COLO668 (cell line): ENCODE measurements around the gene TIA1.
A peak's percentile ranks its signal among the peaks of the same experiment; 100 is the strongest.
"Not testable (repeated sequence)": the region's sequence is repeated elsewhere in the genome, so short reads cannot be mapped to it uniquely, and the experiment has no call there.

Experiments
- DNase-seq: peaks from one replicate; lab custom pipeline; 2025; ENCODE audit not compliant: unreplicated experiment; lab: John Stamatoyannopoulos, UW

The TIA1 gene, protein sequence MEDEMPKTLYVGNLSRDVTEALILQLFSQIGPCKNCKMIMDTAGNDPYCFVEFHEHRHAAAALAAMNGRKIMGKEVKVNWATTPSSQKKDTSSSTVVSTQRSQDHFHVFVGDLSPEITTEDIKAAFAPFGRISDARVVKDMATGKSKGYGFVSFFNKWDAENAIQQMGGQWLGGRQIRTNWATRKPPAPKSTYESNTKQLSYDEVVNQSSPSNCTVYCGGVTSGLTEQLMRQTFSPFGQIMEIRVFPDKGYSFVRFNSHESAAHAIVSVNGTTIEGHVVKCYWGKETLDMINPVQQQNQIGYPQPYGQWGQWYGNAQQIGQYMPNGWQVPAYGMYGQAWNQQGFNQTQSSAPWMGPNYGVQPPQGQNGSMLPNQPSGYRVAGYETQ

DNA sequence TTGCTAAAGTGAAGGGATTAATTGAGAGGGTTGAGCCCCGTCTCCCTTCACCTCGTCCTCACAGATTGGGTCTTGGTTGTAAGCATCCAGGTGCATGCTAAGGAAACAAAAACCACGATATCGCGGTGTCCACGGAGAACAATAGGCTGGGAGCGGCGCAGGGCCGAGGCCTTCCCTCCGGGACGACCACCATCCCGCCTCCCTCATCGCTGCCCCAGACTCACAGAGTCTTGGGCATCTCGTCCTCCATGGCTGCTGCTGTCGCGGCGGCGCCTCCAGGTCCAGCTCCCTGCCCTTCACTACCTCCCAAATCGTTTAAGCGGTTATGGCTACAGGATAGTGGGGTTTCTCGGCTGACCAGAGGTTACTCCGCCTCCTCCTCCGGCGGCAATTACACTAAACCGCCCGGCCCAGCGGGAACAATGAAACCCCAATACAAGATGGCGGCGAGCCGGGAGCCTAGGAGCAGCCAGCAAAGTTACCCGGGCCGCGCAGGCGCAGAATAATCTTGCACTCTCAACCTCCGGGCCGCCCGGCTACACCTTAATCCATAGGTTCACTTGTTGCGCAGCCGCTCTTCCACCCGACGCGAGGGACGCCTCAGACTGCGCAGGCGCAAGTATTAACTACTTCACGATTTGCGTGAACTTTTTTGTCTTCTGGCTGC lies at the start of gene TIA1:
TSS of gene TIA1 (minus strand) at position 448 of the 667 bp plus-strand sequence. CDS start at position 250, 198 bp downstream.
- DNase-seq: peak; percentile 99

DNA sequence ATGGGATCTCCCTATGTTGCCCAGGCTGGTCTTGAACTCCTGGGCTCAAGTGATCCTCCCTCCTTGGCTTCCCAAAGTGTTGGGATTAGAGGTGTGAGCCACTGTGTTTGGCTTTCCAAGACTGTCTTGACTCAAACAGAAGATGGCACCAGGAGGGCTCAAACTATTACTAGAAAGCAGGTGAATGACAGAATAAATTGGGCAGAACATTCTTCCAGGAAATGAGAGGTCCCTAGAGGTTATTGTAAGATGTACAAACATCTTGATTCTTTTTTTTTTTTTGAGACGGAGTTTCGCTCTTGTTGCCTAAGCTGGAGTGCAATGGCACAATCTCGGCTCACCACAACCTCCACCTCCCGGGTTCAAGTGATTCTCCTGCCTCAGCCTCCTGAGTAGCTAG lies 49.4 kb upstream of the TIA1 start:
- not testable (repeated sequence) for DNase-seq

DNA sequence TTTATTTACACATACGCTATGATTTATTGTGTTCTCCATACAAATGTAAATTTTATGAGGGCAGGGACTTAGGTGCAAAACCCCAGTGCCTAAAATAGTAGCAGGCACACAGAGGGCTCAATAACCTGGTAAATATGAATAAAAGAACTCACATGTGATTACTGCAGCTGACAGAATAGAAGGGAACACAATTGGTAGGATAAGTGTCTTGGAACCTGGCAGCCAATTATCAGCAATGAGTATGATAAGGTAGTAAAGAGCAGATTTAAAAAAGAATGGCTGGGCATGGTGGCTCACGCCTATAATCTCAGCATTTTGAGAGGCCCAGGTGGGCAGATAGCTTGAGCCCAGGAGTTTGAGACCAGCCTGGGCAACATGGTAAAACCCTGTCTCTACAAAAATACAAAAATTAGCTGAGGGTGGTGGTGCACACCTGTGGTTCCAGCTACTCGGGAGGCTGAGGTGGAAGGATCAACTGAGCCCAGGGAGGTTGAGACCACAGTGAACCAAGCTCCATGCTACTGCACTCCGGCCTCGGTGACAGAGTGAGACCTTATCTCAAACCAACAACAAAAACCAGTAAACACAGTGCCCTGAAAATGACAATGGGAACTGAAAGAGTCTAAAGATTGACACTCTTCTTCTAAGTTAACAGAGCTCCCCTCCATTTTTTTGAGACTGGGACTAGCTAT lies 35.2 kb upstream of the TIA1 start:
- no peak for DNase-seq

DNA sequence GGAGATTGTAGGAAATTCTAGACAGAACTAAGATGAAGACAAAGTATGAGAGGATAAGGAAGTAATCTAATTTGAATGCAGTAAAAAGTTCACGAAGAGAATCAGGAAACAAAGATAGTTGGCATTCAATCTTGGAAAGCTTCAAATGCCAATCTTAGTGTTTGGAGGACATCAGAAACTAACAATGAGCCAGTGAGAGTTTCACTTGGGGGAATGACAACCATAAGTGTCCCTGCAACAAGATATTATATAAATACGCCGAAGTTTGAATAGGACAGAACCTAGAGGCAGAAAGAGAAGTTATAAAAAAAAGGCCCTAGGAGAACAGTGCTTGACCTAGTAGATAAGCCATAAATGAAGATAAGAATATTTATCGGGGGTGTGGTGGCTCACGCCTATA lies 34.0 kb upstream of the TIA1 start:
- DNase-seq: no peak

DNA sequence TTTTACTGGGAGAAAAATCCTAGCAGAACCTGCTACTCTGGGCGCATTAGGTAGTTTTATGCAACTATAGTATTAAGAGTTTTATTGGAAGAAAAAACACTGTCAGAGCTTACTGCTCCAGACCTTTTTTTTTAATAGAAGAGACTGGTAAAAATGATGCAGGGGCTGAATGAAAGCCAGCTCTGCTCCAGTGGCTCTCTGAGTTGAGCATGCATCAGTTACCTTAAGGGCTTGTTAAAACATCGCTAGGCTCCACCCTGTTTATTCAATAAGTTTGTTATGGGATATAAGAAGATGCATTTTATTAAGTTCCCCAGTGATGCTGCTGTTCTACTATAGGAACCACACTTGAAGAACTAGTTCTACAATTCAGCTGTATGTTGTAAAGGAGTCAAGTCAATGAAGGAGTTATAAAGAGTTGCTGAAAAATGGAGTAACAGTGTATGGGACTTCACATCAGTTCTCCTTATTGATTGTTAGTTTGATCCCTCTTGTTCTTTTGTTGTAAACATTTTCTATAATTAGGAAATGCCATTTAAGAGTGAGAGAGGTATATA lies 31.9 kb upstream of the TIA1 start:
- DNase-seq: no peak

DNA sequence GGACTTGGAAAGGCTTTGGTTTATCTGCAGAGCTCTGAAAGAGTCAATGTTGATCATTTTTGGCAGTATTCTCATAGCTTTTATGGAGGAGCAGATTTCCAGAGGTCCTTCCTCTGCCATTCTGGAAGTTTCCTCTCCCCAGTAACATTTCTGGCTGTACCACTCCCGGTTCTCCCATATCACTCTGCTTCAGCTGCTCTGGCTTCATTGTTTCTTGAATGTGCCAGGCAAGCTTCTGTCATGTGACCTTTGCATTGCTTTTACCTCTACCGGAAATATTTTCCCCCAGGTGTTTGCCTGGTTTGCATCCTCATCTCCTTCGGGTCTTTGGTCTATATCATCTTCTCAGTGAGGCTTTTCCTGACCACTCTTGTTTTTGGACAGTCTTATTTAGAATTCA lies 21.9 kb upstream of the TIA1 start:
- no peak for DNase-seq

DNA sequence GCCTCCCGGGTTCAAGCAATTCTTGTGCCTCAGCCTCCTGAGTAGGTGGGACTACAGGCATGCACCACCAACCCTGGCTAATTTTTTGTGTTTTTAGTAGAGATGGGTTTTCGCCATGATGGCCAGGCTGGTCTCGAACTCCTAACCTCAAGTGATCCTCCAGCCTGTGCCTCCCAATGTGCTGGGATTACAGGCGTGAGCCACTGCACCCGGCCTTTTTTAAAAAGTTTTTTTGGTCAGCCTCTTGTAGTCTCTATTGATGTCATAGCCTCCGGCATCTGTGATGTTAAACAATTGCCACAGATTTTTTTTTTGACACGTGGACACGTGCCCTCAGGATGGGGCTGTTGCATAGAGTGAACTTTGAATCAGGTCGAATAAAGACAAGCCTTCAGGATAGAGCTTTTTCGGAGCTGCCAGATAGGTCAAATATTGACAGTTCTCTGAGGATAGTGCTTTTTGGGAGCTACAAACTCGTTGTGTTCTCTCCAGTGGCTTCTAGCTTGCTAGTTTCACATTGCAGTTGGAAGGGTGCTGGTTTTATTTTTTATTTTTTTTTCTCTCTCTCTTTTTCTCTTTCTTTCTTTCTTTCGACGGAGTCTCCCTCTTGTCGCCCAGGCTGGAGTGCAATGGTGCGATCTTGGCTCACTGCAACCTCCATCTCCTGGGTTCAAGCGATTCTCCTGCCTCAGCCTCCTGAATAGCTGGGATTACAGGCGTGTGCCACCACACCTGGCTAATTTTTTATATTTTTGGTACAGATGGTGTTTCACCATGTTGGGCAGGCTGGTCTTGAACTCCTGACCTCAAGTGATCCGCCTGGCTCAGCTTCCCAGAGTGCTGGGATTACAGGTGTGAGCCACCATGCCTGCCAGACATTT lies 21.2 kb upstream of the TIA1 start:
- not testable (repeated sequence) for DNase-seq

DNA sequence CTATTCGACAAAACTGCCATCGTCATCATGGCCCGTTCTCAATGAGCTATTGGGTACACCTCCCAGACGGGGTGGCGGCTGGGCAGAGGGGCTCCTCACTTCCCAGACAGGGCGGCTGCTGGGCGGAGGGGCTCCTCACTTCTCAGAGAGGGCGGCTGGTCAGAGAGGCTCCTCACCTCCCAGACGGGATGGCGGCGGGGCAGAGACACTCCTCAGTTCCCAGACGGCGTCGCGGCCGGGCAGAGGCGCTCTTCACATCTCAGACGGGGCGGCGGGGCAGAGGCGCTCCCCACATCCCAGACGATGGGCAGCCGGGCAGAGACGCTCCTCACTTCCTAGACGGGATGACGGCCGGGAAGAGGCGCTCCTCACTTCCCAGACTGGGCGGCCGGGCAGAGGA lies 18.5 kb upstream of the TIA1 start:
- DNase-seq: not testable (repeated sequence)

DNA sequence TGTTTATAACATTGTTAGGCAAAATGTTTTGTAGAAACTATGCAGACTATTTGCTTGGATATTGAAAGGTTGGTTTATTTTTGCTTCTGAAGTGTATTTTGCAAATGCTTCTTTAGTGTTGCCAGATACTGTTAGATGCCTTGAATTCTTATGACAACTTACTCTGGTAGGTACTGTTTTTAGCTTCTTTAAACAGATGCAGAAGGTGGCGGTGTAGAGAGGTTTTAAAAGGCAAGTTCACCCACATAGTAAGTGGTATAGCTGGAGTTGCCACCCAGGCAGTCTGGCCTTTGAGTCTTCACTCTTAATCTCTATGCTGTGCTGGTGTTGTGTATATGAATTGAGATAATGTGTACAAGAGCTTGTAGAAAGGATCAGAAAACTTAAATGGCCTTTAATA lies 13.1 kb upstream of the TIA1 start:
- DNase-seq: no peak

DNA sequence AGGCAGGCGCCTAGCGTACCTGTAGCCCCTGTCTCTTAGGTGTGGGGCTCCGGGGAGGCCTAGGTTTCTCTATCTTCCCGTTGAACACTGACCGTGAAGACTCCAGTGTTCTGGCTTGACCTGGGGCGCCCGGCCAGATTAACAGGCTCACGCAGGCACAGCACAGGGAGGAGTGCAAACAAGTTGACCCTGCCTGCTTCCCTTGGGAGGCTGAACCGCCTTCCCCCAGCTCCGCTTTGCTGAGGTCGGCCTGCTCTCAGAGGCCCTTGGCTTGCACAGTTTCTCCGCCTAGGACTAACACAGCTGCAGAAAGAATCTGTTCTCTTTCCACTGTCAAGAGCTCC lies 10.1 kb upstream of the TIA1 start:
- DNase-seq: no peak

DNA sequence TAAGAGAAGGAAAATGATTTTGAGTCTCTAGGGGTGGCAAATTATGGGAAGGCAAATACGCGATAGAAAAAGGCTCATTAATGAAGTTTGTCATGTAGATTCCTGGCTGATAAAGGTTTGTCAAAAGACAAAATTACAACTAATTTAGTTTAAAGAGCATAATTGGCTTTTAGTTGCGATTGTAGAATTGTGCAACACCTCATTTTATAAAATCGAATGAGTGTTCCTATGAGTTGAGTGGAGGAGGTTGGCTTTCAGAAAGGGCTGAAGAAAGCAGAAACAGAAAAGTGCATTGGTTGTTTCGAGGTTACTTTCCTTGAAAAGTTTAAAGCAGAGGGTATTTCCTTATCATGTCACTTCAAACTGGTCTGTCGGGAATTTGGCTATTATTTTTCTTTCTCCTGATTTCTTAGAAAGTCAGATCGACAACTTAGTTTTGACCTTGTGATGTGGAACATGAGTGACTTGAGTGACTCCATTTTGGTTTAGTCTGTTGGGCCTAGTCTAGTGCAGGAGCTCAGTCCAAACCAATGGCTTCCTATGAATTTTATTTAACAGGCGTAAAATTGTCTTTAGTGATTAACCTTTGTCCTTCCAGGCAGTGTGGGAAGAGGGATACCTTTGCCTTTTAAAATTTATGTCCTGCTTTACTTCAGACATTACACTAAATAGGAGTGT lies 7.3 kb upstream of the TIA1 start:
- no peak for DNase-seq

DNA sequence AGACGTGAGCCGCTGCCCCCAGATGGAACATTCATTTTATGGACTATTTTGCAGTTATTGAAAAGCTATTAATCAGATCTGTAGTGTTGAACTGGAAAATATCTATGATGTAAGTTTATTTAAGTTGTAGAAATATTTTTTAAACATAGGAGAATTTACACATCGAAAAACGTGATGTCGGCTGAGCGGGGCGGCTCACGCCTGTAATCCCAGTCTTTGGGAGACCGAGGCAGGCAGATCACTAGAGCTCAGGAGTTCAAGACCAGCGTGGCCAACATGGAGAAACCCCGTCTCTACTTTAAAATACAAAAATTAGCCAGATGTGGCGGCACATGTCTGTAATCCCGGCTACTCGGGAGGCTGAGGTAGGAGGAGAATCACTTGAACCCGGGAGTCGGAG lies 2.0 kb upstream of the TIA1 start:
- DNase-seq: no peak

DNA sequence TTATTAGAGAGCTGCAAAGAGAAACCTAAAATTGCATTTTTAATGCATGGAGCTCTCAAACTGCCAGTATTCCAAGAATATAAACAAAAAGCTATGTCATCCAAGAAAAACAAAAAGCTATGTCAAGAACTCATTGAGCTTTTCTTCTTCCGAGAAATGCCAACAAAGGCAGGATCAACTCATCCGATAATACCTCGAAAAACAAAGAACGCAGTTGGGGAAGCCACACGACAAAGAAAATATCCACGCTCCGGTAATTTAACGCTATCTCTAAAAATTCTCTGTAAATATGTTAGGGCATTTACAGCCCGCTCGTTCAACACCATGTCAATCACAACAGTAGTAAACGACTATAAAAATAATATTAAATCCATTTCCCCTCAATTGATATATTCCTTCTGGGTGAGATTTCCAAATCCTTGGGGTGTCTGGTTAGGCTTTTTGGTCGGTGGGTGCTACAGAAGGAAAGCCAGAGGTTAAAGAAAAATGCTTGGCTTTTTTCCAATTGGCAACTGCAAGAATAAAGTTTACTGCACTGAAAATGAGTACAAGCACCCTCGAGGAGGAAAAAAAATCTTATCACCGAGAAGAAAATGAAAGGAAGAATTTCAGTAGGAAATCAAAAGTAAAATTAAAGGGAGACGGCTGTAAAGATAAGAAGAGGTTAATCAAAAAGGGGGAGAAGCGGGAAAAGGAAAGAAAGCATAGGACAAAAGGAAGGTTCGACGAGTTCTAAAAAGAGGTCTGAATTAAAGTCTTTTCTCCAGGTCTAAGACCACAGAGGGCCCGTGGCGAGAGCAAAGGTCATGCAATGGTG lies 856 bp downstream of the TIA1 start:
- DNase-seq: no peak

DNA sequence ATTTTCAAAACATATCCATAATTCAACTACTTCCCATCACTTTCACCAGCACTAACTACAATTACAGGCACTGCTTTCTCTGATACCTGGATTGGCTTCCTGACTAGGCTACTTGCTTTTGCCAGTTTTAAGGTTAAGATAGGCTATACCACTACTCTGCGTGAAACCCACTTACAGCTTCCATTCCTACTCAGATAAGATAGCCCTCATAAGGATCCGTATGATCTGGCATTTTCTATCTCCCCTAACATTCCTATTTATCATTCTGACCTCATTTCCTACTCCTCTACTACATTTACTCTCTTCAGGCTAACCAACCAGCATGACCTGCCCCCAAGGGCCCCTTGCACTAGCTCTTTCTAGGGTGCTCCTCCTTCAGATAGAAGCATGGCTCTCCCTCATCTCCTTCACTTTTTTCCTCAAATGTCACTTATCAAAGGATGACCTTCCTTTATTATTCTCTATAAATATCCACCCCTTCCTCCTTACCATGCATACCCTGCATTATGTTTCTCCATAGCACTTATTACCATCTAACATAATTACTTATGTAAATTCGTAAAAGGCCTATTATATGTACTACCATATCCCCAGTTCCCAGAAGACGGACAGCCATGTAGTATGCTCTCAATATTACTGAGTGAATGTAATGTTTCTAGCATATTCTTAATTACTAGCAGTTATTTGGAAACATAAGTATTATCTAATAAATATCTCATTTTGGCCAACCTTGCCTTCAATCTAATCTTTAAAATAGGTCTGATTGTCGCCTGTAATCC lies 4.4 kb downstream of the TIA1 start:
- no peak for DNase-seq

DNA sequence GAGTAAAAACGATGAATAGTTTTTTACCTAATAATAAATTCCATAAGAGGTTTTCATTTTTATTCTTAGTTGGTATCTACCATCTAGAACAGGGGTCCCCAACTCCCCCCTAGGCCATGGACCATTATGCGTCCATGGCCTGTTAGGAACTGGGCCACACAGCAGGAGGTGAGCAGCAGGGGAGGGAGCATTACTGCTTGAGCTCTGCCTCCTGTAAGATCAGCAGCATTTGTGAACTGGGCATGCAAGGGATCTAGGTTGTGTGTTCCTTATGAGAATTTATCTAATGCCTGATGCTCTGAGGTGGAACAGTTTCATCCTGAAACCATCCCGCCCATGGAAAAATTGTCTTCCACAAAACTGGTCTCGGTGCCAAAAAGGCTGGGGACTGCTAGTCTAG lies 5.9 kb downstream of the TIA1 start:
- DNase-seq: no peak

DNA sequence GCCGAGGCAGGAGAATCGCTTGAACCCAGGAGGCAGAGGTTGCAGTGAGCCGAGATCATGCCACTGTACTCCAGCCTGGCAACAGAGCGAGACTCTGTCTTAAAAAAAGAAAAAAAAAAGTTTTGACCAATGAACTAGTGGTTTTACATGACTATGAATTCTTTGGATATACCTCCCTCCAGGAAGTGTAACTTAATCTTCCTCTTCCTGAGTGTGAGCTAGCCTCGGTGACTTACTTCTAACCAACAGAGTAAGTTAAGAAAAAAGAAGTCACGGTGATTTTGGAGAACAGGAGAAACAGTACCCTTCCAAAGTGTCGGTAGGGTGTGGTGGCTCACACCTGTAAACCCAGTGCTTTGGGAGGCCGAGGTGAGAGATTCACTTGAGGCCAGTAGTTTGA lies 7.1 kb downstream of the TIA1 start:
- DNase-seq: no peak

DNA sequence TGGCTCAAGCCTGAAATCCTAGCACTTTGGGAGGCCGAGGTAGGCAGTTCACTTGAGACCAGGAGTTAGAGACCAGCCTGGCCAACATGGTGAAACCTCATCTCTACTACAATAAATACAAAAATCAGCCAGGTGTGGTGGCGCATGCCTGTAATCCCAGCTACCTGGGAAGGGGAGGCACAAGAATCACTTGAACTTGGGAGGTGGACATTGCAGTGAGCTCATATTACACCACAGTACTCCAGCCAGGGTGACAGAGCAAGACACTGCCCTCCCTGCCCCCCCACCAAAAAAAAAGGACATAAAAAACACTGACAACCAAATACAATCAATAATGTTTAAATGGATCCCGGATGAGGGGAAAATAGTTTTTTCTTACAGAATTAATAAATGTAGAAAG lies 7.8 kb downstream of the TIA1 start:
- DNase-seq: no peak

DNA sequence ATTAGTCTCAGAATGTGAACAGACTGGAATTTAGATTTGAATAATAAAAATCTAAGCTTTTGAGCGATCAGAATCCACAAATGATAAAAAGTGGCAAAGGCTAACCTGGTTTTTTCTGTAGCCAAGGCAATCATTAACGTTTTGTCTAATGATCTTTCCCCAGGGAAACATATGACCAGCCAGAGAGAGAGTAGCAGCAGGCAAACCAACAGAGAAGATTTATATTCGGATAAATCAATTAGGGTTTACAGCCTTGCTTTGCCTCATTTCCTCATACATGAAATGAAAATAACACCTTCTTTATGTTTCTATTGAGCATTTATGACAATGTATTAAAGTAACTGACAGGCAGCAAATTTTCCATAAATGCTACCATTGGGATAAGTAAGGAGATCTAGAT lies 14.5 kb downstream of the TIA1 start:
- DNase-seq: no peak

DNA sequence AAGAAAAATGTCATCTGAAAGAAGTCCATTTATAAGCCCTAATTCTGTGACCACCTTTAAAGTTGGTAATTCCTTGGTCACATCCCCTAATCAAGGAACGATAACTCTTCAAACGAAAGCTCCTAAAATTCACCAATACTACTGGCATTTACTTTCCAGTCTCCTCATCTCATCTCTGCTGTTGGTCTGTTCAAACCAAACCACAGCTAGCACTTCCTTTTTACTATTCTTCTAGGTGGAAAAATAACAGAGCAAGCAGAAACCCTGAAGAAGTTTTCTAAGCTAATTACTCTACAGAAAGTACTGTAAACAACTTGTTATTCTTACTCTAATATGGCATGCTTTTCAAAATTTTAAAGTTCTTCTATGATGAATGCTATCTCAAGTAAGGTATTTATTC lies 21.6 kb downstream of the TIA1 start:
- no peak for DNase-seq
